Prostate gland (tissue), 2 donors: Measurements from ENCODE around the gene ATP2A2. TPM values are rescaled to one million over a fixed set of nuclear protein-coding genes. Genes with fewer than 3 reads are reported as not detected.
A peak's percentile ranks its signal among the peaks of the same experiment; 100 is the strongest.

Source experiments
- DNase-seq: peaks from one replicate; pipeline ENCODE4 v3.0.0-alpha.2; 2019; ENCODE audit warnings: low spot score
- H3K27ac ChIP-seq, 2 donors: fragments of 200-600 bp; sonication (generic); 2 replicates each; pipeline ENCODE4 v1.5.1; 2017 to 2019
- H3K27me3 ChIP-seq: fragments of 200-600 bp; sonication (generic); replicated peaks from 2 replicates; pipeline ENCODE4 v1.5.1; 2019; ENCODE audit not compliant: insufficient read depth
- H3K36me3 ChIP-seq, 2 donors: fragments of 200-600 bp; sonication (generic); 1 replicate in 1 of 2; 2 replicates in 1 of 2; pipeline versions ENCODE4 v1.5.1 to v1.8.1; 2017 to 2019
- H3K4me1 ChIP-seq: fragments of 200-600 bp; sonication (generic); replicated peaks from 2 replicates; pipeline ENCODE4 v1.5.1; 2019
- H3K4me3 ChIP-seq, 2 donors: fragments of 200-600 bp; sonication (generic); 2 replicates each; pipeline ENCODE4 v1.5.1; 2017 to 2019
- H3K9me3 ChIP-seq: fragments of 200-600 bp; sonication (generic); 2 replicates; pipeline ENCODE4 v1.5.1; 2017
- POLR2A ChIP-seq: fragments of 450-650 bp; IDR thresholded peaks from one replicate; pipeline ENCODE4 v1.6.1; 2016; ENCODE audit warnings: antibody characterized with exemption, mild to moderate bottlenecking
- POLR2AphosphoS5 ChIP-seq: sonication (generic); formaldehyde crosslinking; IDR thresholded peaks from one replicate; pipeline ENCODE4 v1.6.1; 2017; ENCODE audit warnings: antibody characterized with exemption
- WGBS: methylation state at CpG from one replicate; pipeline ENCODE4 v1.1.5; 2018; 5-methylcytosine and 5-hydroxymethylcytosine counted together
- intact Hi-C: fragments of 100-400 bp; cut with DNase I; formaldehyde crosslinking; loops from one replicate; pipeline ENCODE4 v1.14.2; 2022
- total RNA-seq, 2 donors: library from RNA; depleted of rRNA; stranded (reverse); fragments of >200 nt; gene quantifications; one replicate each; pipeline ENCODE4 v1.1.0, GENCODE V29; 2016
- TF ChIP-seq, protein P1 (sequence below), 4 experiments: fragments of 200-600 bp in 2 of 4; fragments of 450-650 bp in 2 of 4; sonication (generic) in 2 of 4; IDR thresholded peaks; 1 replicate in 3 of 4; 2 replicates in 1 of 4; pipeline ENCODE4 v1.5.1; 2016 to 2019; ENCODE audit warnings: antibody characterized with exemption in 4 of 4, mild to moderate bottlenecking in 2 of 4, moderate library complexity in 2 of 4

The ATP2A2 gene
- total RNA-seq, 2 donors from 2014 or later = 121 to 209 TPM

DNA sequence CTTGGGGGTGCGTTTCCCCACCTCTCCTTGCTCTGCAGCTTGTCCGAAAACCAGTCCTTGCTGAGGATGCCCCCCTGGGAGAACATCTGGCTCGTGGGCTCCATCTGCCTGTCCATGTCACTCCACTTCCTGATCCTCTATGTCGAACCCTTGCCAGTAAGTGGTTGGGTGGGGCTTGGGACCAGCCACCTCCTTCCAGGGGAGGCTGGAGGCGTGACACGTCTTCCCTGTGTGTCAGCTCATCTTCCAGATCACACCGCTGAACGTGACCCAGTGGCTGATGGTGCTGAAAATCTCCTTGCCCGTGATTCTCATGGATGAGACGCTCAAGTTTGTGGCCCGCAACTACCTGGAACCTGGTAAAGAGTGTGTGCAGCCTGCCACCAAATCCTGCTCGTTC is 64.9 kb downstream of the ATP2A2 start:
- peak overlapping the region; percentile 90 to 92 for H3K27ac ChIP-seq
- intact Hi-C loops = no loop called here

DNA sequence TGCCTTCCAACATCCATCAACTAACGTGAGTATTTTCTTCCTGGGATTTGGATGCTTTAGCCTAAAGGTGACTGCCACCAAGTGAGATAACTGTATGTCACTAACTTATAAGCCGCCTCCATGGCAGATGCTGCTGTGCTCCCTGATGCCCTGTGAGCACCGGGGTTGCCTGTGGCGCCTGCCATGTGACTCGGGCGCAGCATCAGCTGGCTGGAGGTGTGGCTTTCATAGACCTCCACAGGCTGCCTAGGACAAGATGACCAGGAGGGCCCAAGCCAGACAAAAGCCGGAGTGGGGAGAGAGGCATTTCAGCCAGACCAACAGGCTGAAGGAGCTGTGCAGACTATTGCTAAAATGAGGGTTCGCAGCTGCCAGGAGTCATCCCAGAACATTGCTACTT is 66.7 kb downstream of the ATP2A2 start:
- TF ChIP-seq POLR2A (no peak), POLR2AphosphoS5 (no peak)
- TF ChIP-seq, protein P1, sequence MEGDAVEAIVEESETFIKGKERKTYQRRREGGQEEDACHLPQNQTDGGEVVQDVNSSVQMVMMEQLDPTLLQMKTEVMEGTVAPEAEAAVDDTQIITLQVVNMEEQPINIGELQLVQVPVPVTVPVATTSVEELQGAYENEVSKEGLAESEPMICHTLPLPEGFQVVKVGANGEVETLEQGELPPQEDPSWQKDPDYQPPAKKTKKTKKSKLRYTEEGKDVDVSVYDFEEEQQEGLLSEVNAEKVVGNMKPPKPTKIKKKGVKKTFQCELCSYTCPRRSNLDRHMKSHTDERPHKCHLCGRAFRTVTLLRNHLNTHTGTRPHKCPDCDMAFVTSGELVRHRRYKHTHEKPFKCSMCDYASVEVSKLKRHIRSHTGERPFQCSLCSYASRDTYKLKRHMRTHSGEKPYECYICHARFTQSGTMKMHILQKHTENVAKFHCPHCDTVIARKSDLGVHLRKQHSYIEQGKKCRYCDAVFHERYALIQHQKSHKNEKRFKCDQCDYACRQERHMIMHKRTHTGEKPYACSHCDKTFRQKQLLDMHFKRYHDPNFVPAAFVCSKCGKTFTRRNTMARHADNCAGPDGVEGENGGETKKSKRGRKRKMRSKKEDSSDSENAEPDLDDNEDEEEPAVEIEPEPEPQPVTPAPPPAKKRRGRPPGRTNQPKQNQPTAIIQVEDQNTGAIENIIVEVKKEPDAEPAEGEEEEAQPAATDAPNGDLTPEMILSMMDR (IDR thresholded peaks at IDR 0.05) = no peak
- Histone ChIP-seq H3K4me3 (no peak overlapping the region), H3K27ac (peak overlapping the region; percentile 90 to 92), H3K36me3 (peaks cover 0 to 11% of the 10 kb centered on the region in 2 donors), H3K27me3 (no peaks in the 10 kb centered on the region), H3K9me3 (no peaks in the 10 kb centered on the region), H3K4me1 (peaks cover 42% of the 10 kb centered on the region)
- WGBS = 66% methylated on average over 8 of the region's 8 CpGs
- intact Hi-C loops = no loop called here
- DNase-seq = no peak

More for the DNA sequence above, 64.9 kb downstream of the ATP2A2 start:
- TF ChIP-seq, protein P1 (IDR thresholded peaks at IDR 0.05) = no peak
- TF ChIP-seq POLR2A (no peak), POLR2AphosphoS5 (no peak)
- DNase-seq = no peak
- 46% methylated on average over 12 of the region's 12 CpGs for WGBS
- no peak overlapping the region for H3K4me3 ChIP-seq
- peaks cover 42% of the 10 kb centered on the region for H3K4me1 ChIP-seq
- H3K9me3 ChIP-seq = no peaks in the 10 kb centered on the region
- peaks cover 0 to 18% of the 10 kb centered on the region in 2 donors for H3K36me3 ChIP-seq
- H3K27me3 ChIP-seq = no peaks in the 10 kb centered on the region

DNA sequence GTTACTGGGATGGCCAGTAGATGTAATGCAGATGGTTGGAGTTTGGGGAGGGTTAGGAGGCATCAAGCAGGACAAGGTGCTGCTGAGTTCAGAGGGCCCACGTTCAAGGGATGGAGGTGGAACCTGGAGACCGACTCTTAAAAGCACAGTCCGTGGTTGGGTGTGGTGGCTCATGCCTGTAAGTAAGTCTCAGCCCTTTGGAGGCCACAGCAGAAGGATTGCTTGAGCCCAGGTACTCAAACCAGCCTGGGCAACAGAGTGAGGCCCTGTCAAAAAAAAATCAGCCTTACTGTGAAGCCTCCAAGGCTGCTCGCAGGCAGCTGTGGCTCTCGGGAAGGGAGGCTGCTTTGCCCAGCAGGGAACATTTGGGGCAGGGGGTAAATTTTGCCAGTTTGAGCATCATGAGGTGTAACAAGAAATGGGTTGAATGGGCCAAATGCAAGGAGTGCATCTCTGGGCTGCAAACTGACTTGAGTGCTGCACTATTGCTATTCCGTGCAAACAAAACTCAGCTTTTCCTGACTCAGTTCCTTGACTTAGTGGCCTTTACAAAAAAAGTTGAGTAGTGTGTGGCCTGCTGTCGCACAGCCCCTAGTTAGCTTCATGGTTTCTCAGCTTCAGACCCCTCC is 67.5 kb downstream of the ATP2A2 start:
- no peak for DNase-seq
- H3K9me3 ChIP-seq = no peaks in the 10 kb centered on the region
- H3K36me3 ChIP-seq = peaks cover 0 to 11% of the 10 kb centered on the region in 2 donors
- WGBS = 86% methylated on average over 7 of the region's 7 CpGs
- TF ChIP-seq, protein P1 (IDR thresholded peaks at IDR 0.05) = no peak
- TF ChIP-seq POLR2A (no peak), POLR2AphosphoS5 (no peak)
- H3K27me3 ChIP-seq = no peaks in the 10 kb centered on the region
- no peak overlapping the region for H3K4me3 ChIP-seq
- peak overlapping the region; percentile 90 to 92 for H3K27ac ChIP-seq
- intact Hi-C loops = no loop called here
- peaks cover 42% of the 10 kb centered on the region for H3K4me1 ChIP-seq

DNA sequence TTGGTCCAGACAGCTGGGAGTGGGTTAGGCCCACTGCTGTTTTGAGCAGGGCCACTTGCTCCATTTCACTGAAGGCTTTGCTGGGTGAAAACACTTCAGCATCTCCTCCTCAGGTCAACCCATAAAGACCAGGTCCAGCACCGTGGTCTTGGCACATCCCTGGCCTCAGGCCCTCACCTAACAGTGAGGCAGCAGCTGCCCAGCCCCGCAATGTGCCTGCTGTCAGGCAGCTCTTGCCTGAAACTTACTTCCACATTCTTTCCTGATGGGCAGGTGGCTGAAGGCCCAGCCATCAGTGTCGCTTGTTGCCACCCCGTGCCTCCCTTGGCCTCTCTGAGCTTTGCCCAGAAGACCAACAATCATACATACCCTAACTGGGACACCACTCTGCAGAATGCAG is 68.0 kb downstream of the ATP2A2 start:
- no peak for DNase-seq
- H3K36me3 ChIP-seq = peaks cover 0 to 6% of the 10 kb centered on the region in 2 donors
- no peaks in the 10 kb centered on the region for H3K9me3 ChIP-seq
- no peak for TF ChIP-seq POLR2A
- TF ChIP-seq, protein P1 (IDR thresholded peaks at IDR 0.05) = no peak
- no peak for TF ChIP-seq POLR2AphosphoS5
- H3K4me3 ChIP-seq = no peak overlapping the region
- intact Hi-C loops = no loop called here
- 50% methylated on average over 4 of the region's 4 CpGs for WGBS
- peaks cover 37% of the 10 kb centered on the region for H3K4me1 ChIP-seq
- H3K27me3 ChIP-seq = no peaks in the 10 kb centered on the region
- peak overlapping the region; percentile 56 to 92 for H3K27ac ChIP-seq

DNA sequence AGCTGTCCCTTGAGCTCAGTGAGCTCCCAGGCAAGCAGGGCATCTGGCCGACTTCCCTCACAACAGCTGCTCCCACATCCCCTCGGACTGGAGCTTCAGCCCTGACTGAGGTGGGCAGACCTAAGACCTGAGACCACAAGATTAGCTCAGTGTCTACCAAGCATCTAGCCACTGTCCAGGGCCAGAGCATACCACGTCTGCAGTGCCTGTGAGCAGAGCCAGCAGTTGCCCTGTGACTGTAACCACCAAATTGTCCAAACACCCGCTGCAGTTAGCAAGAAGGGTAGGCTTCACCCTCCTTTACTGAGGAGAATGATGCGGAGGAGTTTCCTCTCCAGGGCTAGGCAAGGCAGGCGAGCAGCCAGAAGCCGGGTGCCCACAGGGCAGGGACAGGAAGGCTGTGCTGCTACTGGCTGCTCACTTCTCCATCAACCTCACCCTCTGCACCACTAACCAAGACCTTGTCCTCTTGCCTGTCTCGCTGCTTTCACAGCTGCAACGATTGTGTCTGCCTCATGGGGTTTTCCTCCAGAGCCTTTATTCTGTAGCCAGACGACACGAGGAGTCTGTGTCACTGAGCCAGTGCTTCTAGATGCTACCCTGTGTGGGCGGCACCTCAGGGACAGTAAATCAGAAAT is 68.6 kb downstream of the ATP2A2 start:
- Histone ChIP-seq H3K27me3 (no peaks in the 10 kb centered on the region), H3K36me3 (peaks cover 0 to 1% of the 10 kb centered on the region in 2 donors), H3K27ac (peak overlapping the region; percentile 56 to 92), H3K4me3 (no peak overlapping the region), H3K9me3 (no peaks in the 10 kb centered on the region), H3K4me1 (peaks cover 32% of the 10 kb centered on the region)
- no peak for DNase-seq
- TF ChIP-seq, protein P1 (IDR thresholded peaks at IDR 0.05) = no peak
- TF ChIP-seq POLR2A = no peak
- no peak for TF ChIP-seq POLR2AphosphoS5
- intact Hi-C loops = no loop called here
- WGBS = 22% methylated on average over 12 of the region's 12 CpGs
